Measurements from ENCODE around the gene CPNE2.

DNA sequence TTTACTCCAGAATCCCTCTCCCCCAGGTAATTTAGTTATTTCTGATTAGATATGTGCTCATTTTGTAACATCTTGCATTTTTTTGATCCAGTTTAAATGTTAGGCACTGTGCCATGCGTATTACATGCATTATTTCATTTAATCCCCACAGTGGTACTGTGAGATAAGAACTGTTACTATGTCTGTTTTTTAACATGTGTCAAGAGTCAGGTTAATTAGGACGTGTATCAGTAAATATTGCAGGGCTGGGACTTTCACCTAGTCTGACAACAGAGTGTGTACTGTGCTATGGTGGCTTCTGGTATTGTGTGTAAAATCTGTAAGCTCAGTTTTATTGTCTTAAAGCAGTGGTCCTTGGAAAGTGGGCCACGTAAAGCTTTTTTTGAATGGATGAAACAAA is 104.4 kb downstream of the CPNE2 start:
- TF ChIP-seq ZNF274 (IDR thresholded peaks at IDR 0.05; ENCODE audit: low read depth, low read length) (no peak), YY1 (IDR thresholded peaks at IDR 0.05; ENCODE audit: insufficient read depth, insufficient read length) (no peak)
